AG09309 (cell line): Measurements from ENCODE around the gene MTOR.

ENCODE experiments used
- DNase-seq: peaks from one replicate; pipeline ENCODE4 v3.0.0-alpha.2; 2010; ENCODE audit warnings: low read depth
- H3K4me3 ChIP-seq: 2 replicates; pipeline ENCODE4 v1.5.1; 2011; ENCODE audit warnings: mild to moderate bottlenecking, low read depth, low read length, moderate library complexity; ENCODE audit not compliant: control insufficient read depth
- CTCF ChIP-seq: IDR thresholded peaks from 2 replicates; pipeline ENCODE4 v1.5.1; 2011; ENCODE audit warnings: mild to moderate bottlenecking, low read depth, low read length, inconsistent platforms; ENCODE audit not compliant: insufficient read depth, control insufficient read depth; ENCODE audit errors: missing control alignments

Gene MTOR

DNA sequence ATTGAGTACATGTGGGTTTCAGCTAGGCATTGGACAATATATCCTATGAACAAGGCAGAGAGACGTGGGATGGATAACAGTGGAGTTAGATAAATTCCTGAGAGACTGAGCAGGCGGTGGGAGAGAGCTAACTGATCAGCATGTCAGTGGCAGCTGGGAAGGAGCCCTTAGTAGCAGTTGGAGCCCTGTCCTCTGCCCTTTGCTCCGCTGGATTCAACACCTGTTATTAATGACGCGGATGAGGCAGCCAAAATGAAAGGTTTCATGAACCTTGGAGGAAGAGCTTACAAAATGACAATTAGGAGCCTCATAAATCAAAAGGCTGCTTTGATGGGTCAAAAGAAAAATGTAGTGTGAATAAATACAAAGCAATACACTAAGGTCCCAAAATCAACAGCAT lies 26.7 kb upstream of the MTOR start:
- no peak for DNase-seq
- TF ChIP-seq CTCF, result no peak
- no peak overlapping the region for H3K4me3 ChIP-seq

GRCh38 chr1:11286735-11287410 lies 24.5 kb upstream of the MTOR start:
- TF ChIP-seq CTCF, result no peak
- H3K4me3 ChIP-seq, result no peak overlapping the region
- DNase-seq, result no peak

DNA sequence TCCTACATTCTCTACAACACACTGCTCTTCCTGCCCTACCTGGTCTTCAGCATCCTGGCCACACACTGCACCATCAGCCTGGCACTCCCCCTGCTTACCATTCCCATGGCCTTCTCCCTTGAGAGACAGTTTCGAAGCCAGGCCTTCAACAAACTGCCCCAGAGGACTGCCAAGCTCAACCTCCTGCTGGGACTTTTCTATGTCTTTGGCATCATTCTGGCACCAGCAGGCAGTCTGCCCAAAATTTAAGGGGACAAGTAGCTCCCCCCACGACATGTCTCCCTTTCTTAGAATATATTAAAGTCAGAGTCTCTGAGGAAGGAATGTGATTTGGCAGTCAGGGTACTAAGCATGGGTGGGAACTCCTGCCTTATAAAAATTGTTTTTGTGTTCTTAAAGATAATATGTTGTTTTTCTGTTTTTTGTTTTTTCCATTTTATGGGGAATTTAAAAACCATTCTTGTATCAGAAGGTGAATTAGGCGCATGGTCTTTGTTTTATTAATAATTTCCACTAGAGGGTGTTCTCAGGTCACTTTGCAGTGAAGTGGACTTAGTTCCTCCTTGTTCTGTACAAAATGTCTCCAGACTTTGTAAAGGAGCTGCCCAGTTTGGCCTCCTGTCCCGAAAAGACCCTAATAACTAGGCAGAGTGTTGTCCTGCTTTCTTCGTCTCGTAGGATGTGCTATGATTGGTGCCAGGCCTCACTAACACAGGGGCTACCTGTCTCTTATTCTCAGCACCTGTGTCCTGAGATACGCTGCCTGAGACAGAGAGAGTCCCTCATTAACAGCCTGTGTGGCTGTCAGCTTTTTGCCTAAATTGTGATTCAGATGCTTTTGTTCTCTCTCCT lies 23.8 kb upstream of the MTOR start:
- DNase-seq, result no peak
- peak; percentile 23 for TF ChIP-seq CTCF
- H3K4me3 ChIP-seq, result no peak overlapping the region

GRCh38 chr1:11284784-11285183 lies 22.4 kb upstream of the MTOR start:
- no peak for DNase-seq
- TF ChIP-seq CTCF, result no peak
- H3K4me3 ChIP-seq, result no peak overlapping the region

DNA sequence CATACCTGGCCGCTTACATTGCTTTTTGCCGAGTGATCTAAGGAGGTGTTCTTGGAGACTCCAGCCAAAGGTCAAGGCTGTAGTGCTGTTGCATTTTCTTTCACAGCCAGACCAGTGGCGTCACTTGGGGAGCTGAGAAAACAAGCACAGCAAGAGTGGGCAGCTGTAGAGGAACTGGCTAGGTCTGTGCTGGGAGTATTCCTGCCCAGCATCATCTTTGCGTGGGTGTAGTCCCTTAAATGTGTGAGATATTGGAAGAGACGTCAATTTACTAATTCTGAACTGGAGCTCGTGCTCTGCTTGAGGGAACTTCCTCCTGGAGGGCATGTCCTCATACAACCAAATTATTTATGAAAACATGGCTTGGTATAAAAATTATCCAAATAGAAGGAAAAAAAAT lies 20.8 kb upstream of the MTOR start:
- no peak for TF ChIP-seq CTCF
- no peak for DNase-seq
- no peak overlapping the region for H3K4me3 ChIP-seq

DNA sequence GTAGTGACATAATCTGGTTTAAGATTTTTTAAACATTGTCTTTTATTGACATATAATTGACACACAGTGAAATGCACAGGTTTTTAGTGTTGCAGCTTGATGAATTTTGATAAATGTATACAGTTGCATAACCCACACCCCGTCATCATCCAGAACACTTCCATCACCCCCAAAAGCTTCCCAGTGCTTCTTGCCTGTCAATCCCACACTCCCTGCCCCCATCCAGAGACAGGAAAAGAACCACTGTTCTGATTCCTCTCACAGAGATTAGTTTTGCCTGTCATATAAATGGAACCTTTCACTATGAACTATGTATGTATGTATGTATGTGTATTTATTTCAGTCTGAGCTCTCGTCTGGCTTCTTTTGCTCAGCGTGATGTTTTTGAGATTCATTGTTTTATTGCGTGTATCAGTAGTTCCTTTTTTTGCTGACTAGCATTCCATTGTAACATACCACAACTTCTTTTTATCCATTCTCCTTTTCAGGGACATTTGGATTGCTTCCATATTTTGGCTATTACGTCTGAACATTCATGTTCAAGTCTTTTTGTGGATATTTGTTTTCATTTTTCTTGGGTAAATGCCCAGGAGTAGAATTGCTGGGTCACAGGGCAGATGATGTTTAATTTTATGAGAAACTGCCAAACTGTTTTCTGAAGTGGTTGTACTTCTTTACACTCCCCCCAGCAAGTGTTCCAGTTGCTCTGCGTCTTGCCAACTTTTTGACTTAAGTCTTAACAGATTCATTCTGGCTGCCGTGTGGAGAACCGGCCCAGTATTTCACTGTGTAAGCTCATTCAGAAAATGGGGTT lies 19.4 kb upstream of the MTOR start:
- TF ChIP-seq CTCF, result no peak
- DNase-seq, result peak; percentile 21
- no peak overlapping the region for H3K4me3 ChIP-seq
